CD4-positive, CD25-positive, alpha-beta regulatory T cell (primary cell): ENCODE data around the gene LGR6. TPM values are rescaled to one million over a fixed set of nuclear protein-coding genes. Genes with fewer than 3 reads are reported as not detected.

ENCODE experiments used
- polyA plus RNA-seq, 4 donors: library from polyadenylated mRNA; unstranded; fragments of 300-500 nt; fragmentation: Illumina TruSeq; gene quantifications; one replicate each; pipeline ENCODE4 v1.2.3, GENCODE V29; 2021
- total RNA-seq: library from RNA; stranded (reverse); gene quantifications from one replicate; pipeline ENCODE4 v1.2.3, GENCODE V29; 2022

The LGR6 gene
- total and polyA plus RNA-seq, 5 donors from 2014 or later: 0.16 to 0.87 (median 0.30) TPM

Other genes starting within 250 kb of the LGR6 start
- not detected for gene LMOD1, start 247.3 kb upstream of the LGR6 start, total RNA-seq
- gene LMOD1, start 247.3 kb upstream of the LGR6 start, polyA plus RNA-seq: not detected
- 43.1 TPM for gene TIMM17A, start 238.3 kb upstream of the LGR6 start, total RNA-seq
- gene TIMM17A, start 238.3 kb upstream of the LGR6 start, polyA plus RNA-seq: 10 to 100 TPM; 28.2 to 52.7 (median 36.7) TPM
- gene RNPEP, start 211.2 kb upstream of the LGR6 start, total RNA-seq: 29.8 TPM
- gene RNPEP, start 211.2 kb upstream of the LGR6 start, polyA plus RNA-seq: 10 to 100 TPM; 31.0 to 51.2 (median 33.0) TPM
- 1.0 TPM for gene ELF3, start 183.2 kb upstream of the LGR6 start, total RNA-seq
- gene ELF3, start 183.2 kb upstream of the LGR6 start, polyA plus RNA-seq: not detected
- gene GPR37L1, start 70.9 kb upstream of the LGR6 start, total RNA-seq: not detected
- under 1 TPM; 0.03 to 0.25 (median 0.17) TPM for gene GPR37L1, start 70.9 kb upstream of the LGR6 start, polyA plus RNA-seq
- 84.1 TPM for gene ARL8A, start 49.1 kb upstream of the LGR6 start, total RNA-seq
- 10 to 100 TPM in 1 of 4 donors, 1 to 10 TPM in 3; 6.6 to 11.1 (median 7.7) TPM for gene ARL8A, start 49.1 kb upstream of the LGR6 start, polyA plus RNA-seq
- 124 TPM for gene PTPN7, start 33.2 kb upstream of the LGR6 start, total RNA-seq
- 10 to 100 TPM; 57.5 to 83.1 (median 76.8) TPM for gene PTPN7, start 33.2 kb upstream of the LGR6 start, polyA plus RNA-seq
- gene UBE2T, start 148.1 kb downstream of the LGR6 start, total RNA-seq: 1.2 TPM
- 10 to 100 TPM; 12.4 to 16.1 (median 15.1) TPM for gene UBE2T, start 148.1 kb downstream of the LGR6 start, polyA plus RNA-seq
- 32.5 TPM for gene PPP1R12B, start 154.9 kb downstream of the LGR6 start, total RNA-seq
- 1 to 10 TPM; 3.8 to 6.4 (median 4.2) TPM for gene PPP1R12B, start 154.9 kb downstream of the LGR6 start, polyA plus RNA-seq